ENCODE results near the gene TMEM181. TPM values are rescaled to one million over a fixed set of nuclear protein-coding genes. Genes with fewer than 3 reads are reported as not detected.

Gene TMEM181
- total RNA-seq, 2 donors from 2014 or later = 33.2 to 57.4 TPM

DNA sequence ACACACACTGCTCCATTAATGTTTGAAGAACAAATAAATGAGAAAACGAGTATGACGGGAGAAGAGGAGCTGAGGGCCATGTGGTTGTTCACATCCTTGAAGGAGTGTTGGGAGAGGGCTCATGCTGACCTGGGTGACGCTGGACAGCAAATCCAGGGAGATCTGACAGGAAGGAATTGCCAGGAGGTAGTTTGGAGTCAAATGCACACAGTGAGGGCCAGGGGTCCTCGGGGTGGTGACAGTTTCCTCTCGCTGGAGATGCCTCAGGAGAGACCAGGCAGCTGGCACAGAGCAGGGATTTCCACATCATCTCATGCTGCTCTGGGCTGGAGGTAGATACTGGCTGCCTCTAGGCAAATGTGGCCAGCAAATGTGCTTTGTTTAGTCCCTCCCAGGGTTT lies 2.0 kb upstream of the TMEM181 start:
- intact Hi-C loops (cut with DNase I) = no loop called here
- no peak for TF ChIP-seq CTCF (IDR thresholded peaks at IDR 0.05)
- no peak overlapping the region for H3K9ac ChIP-seq (ENCODE audit: low read depth in 2 of 2, low read length in 2 of 2)

GRCh38 chr6:158558415-158559306 lies 1.2 kb upstream of the TMEM181 start:
- H3K4me3 ChIP-seq = no peak overlapping the region
- no peak for DNase-seq
- H3K9me3 ChIP-seq = no peaks in the 10 kb centered on the region
- no peak for TF ChIP-seq CTCF (IDR thresholded peaks at IDR 0.05)
- no peak overlapping the region for H3K9ac ChIP-seq (ENCODE audit: low read depth in 2 of 2, low read length in 2 of 2)
- intact Hi-C loops (cut with DNase I) = no loop called here
- H3K4me1 ChIP-seq = peaks cover 6% of the 10 kb centered on the region
- H3K36me3 ChIP-seq = no peaks in the 10 kb centered on the region
- no peaks in the 10 kb centered on the region for H3K27me3 ChIP-seq
- H3K27ac ChIP-seq = no peak overlapping the region

More for the DNA sequence above, 2.0 kb upstream of the TMEM181 start:
- no peak for DNase-seq
- Histone ChIP-seq H3K4me1 (peaks cover 6% of the 10 kb centered on the region), H3K27me3 (no peaks in the 10 kb centered on the region), H3K36me3 (no peaks in the 10 kb centered on the region), H3K27ac (no peak overlapping the region), H3K4me3 (no peak overlapping the region), H3K9me3 (no peaks in the 10 kb centered on the region)

GRCh38 chr6:158559338-158559894 lies 475 bp upstream of the TMEM181 start:
- no peaks in the 10 kb centered on the region for H3K27me3 ChIP-seq
- peak overlapping the region; percentile 98 for H3K4me3 ChIP-seq
- no peak for DNase-seq
- peak overlapping the region; percentile 89 to 96 for H3K9ac ChIP-seq (ENCODE audit: low read depth in 2 of 2, low read length in 2 of 2)
- H3K36me3 ChIP-seq = no peaks in the 10 kb centered on the region
- H3K9me3 ChIP-seq = no peaks in the 10 kb centered on the region
- intact Hi-C loops (cut with DNase I) = no loop called here
- H3K4me1 ChIP-seq = peaks cover 6% of the 10 kb centered on the region
- H3K27ac ChIP-seq = peak overlapping the region; percentile 91
- TF ChIP-seq CTCF (IDR thresholded peaks at IDR 0.05) = no peak

DNA sequence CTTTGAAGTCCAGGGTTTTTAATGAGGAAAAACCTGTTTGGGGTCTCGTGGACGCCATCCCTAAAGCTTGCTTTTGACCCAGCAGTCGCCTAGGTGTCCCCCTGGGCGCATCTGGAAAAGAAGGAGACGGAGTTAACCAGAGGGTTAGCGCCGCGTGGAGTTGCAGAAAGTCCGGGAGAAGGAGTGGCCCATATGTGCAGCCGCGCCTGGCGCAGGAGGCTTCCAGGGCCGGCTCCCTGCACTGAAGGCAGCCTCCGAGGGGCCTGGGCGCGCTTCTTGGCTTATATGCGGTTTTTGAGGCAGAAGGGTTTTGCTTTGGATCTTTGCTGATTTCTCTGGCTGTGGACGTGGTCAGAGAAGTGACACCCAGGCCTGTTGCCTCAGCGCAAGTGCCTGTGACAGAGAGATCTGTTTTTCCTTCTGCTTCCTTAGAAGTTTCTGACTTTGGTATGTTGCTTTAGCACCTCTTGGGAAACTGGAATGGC lies 987 bp downstream of the TMEM181 start:
- intact Hi-C loops (cut with DNase I) = no loop called here
- H3K36me3 ChIP-seq = no peaks in the 10 kb centered on the region
- peak overlapping the region; percentile 91 for H3K27ac ChIP-seq
- no peak for TF ChIP-seq CTCF (IDR thresholded peaks at IDR 0.05)
- peak overlapping the region; percentile 98 for H3K4me3 ChIP-seq
- H3K27me3 ChIP-seq = no peaks in the 10 kb centered on the region
- DNase-seq = peak; percentile 50
- peaks cover 6% of the 10 kb centered on the region for H3K4me1 ChIP-seq
- H3K9ac ChIP-seq (ENCODE audit: low read depth in 2 of 2, low read length in 2 of 2) = peak overlapping the region; percentile 82 to 96
- no peaks in the 10 kb centered on the region for H3K9me3 ChIP-seq

DNA sequence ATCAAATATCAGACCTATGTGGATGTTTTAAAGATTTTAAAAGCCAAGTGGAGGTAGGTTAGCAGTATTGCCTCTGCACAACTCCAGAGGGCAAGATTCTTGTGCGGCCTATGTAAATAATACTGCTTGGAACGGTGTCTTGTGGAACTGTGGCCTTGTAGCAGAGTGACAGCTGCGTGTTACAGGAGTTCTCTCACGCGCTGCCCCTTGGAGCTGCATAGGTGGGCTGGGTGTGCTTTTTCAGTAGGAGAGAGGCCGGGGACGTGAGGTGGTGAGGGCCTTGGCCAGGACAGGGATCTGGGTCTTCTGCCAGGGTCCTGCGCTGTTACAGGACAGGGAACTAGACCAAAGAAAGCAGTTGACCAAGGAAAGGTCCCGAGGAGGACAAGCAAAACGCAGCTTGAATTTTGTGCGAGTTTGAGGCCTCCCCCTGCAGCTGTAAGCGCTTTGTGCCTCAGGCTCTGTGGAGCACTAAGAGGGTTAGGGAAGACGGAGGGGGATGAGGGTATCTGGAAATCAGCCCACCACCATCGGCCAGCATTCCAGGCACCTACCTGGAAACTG lies 1.5 kb downstream of the TMEM181 start:
- Histone ChIP-seq H3K4me3 (peak overlapping the region; percentile 98), H3K36me3 (no peaks in the 10 kb centered on the region), H3K9me3 (no peaks in the 10 kb centered on the region), H3K4me1 (peaks cover 6% of the 10 kb centered on the region), H3K9ac (ENCODE audit: low read depth in 2 of 2, low read length in 2 of 2) (peak overlapping the region; percentile 42 to 82), H3K27ac (no peak overlapping the region), H3K27me3 (no peaks in the 10 kb centered on the region)
- TF ChIP-seq CTCF (IDR thresholded peaks at IDR 0.05) = no peak
- no peak for DNase-seq
- intact Hi-C loops (cut with DNase I) = no loop called here

Data from colonic mucosa (tissue), 4 donors.